CMK (cell line): ENCODE data around the gene SCD5.

Experiments used
- DNase-seq: peaks from one replicate; pipeline ENCODE4 v3.0.0-alpha.2; 2010; ENCODE audit warnings: low read depth

Gene SCD5

DNA sequence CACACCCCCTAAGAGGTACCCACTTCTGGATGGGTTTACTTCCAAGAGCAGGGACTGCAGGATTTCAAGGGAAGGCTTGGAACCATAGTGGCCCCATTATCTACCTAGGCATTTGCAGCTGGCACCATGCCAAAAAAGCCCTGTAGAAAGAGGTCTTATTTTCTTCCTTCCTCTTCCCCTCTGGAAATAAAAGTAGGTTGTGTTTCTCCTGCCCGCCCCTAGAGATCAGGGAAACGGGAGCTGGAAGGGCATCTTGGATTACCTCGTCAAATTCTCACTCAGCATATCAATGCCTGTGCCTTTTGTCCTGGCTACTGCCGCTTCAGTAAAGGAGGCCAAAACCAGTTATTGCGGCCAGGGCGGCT lies 1.6 kb downstream of the SCD5 start:
- no peak for DNase-seq

DNA sequence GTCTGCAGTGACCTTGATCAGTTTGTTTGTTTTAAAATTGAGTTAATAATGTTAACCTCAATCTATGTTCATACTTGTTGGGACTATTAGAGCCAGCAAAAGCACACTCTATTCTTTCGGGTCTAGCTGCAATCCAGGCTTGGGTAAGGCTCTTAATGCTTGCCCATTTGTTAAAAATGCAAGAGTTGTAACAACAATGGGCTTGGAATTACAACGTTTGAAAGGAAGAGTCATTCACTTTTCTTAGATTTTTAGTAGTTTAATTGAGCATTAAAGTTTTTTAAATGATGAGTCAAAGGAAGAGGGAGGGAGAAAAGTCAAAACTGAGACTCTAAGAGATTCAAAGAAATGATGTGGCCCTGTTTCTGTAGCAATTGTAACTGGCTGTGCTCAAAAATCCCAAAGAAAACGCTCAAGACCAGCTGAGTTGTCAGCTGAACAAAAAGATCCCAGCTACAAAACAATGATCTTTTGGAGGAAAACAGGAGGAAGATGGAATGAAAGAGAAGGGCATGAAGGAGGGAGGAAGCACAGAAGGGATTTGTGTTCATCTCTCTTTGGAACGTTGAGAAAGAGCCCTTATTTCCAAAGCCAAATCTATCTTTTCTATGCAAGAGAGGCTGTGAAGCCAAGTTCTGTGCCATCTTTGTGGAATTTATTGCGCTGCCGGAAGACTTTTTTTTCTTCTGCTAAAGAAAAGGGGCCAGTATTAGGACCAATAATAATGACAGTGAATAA lies 5.5 kb downstream of the SCD5 start:
- no peak for DNase-seq

DNA sequence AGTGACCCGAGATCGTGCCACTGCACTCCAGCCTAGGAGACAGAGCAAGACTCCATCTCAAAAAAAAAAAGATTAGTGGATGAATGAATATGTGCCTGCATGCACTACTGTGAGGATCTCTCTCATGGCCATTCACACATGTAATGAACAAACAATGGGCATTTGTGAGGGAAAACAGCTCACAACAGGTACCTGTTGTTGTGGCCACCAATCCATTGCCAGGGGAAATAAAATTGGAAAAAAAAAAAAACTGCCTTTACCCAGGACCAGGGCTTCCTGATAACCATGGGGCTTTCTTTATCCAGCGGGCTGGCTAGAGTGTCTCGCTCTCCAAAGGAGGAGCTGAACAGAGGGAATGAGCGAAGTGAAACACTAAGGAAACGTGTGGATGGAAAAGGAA lies 7.4 kb downstream of the SCD5 start:
- DNase-seq: no peak

DNA sequence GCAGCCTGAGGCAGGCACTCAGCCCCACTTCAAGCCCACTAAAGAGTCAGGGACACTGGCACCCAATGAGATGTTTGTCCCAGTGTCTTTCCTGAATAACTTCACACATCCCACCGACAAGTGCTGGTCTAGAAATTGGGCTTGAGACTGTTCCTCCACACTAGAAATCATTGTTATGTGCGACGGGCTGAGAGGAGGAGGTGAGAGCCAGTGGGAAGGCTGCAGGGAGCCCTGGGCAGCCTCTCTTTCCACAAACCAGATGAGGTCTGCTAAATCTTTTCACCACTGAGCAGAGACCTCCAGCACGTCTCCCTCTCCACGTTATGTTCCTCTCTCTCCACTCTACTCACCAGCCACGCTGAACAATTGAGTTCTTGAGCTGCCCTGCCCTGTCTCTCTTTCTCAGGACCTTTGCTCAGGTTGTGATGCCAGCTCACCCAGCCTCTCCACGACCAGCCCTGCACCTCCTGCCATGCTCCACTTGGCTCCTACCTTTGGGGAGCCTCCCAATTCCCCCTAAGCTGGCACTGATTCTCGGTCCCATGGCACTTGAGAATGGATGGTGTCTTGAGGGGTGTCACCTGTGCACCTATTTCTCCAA lies 8.4 kb downstream of the SCD5 start:
- no peak for DNase-seq

DNA sequence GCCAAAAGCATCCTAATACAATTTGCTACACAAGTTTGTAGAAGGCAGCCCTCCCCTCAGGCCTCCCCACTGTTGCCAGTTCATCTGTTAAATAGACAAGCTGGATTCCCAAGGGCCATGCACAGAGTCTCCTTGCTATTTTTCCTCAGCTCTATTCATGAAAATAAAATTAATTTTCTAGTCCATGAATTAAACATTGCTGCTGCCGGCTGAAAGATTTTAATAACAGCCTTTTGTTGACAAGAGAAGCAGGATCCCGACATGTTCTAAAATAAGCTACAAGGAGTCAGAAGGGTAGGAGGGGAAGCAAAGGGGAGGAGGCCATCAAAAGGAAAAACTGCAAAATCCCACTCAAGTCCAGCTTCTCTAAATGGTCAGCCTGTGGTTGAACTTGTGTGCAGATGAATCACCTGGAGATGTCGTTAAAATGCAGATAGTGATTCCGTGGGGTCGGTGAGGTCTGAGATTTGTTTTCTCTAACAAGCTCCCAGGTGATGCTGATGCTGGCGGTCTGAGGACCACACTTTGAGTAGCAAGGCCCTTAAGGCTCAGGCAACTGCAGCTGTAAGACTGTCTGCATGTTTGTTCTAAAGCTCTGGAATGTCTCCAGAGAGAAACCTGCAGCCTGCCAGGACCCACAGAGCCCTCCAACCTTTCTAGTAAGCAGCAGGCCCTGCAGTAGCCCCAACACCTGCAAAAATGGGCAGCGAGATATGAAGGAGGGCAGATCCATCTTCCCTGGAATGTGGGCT lies 9.4 kb downstream of the SCD5 start:
- no peak for DNase-seq

DNA sequence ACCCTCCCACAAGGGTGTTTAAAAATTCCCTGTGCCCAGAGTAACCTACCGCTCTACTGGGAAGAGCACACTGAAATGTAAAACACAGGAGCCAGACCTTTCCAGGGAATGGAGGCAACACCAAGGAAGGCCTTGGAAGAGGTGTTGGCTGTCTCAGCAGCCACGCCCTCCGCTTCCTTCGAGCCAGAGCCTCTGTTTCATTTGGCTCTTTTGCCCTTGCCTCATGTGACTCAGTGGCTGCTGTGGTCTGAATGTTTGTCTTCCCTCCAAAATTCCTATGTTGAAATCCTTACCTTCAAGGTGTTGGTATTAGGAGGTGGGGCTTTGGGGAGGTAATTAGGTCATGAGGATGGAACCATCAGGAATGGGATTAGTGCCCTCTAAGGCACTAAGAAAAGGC lies 11.3 kb downstream of the SCD5 start:
- no peak for DNase-seq

DNA sequence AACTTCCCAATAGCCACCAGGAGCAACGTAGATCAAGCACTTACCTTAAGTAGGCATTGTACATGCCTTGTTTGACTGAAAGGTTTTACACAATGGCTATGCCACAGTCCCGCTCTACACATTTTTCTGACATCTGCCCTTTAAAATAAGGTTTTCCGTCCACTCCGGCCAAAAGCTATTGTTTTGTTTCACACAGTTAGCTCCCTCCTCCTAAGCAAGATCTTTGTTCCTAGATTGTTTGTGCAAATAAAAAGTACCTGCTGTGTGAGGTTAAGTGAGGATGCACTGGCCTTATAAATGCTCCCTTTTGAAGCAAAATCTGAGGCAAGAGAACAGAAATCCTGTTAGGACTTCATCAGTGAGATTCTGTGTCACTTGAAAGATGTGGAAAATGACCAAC lies 11.8 kb downstream of the SCD5 start:
- no peak for DNase-seq

DNA sequence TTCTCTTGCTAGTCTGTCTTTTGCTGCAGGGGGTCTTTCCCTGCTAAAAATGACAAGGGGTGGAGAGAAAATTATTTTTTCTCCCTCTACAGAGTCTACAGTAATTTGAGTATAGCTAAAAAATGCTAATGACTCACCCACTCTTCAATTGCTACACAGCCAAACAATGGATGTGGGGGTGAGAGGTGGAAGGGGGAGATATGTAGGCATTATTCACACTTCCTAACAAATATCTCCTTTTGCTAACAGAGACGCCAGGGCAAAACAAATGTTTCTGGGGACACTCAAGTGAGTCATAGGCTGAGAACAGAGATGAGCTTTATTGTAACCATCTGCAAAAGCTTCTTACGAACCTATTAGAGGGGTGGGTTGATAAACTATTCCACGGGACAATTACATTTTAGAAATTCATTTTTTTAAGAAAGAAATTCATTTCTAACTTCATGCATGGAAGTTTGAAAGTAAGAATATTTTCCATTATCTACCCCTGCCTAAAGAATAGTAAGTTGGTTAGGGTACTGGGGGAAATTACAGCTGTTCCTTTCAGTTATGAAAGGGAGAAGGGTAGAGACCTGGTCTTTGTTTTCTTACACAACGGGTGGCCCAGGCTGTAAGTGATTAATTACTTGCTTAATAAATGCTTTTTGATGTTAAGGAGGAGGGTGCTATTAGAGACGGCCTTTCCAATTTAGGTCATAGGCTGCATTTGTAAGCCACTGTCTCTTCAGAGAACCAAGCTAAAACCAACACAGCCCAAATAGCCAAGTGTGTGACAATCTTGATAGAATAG lies 12.8 kb downstream of the SCD5 start:
- DNase-seq: no peak

DNA sequence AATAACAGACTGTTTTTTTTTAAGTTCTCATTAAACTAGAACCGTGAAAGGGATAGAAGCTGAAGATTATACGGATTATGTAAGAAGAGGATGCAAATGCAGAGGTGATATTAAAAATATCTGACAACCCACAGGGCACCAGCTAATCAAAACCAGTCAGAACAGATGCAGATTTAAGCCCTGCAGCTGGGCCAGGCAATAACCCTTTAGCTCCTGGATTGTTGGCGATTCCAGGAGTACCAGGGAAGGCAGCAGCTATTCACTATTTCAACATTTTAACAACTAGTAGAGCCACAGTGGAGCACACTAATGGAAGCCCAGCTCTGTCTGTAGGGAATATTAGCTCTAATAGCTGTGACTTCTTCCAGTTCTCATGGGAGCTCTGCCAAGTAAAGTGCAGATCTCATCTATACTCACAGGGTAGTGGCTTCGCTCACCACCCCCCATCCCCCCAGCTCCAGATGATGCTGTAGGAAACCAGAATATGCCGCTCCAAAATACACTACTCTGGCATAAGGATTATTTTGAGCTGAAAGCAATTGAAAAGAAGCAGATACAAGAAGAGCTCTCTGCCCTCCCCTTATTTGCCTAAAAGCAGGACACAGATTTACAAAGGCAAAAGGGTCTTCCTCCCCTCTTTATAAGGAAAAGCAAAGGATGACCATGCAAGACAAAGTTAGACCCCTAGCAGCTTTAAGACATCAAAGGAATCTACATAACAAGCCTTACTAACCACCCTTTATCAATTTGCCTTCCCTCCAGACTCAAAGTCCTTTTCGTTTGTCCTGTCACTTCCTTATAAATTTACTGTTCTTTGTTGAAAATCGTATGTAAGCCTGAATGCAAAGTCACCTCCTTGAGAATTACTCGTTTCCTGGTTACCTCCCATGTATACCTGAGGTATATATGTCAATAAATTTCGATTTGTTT lies 13.7 kb downstream of the SCD5 start:
- no peak for DNase-seq

DNA sequence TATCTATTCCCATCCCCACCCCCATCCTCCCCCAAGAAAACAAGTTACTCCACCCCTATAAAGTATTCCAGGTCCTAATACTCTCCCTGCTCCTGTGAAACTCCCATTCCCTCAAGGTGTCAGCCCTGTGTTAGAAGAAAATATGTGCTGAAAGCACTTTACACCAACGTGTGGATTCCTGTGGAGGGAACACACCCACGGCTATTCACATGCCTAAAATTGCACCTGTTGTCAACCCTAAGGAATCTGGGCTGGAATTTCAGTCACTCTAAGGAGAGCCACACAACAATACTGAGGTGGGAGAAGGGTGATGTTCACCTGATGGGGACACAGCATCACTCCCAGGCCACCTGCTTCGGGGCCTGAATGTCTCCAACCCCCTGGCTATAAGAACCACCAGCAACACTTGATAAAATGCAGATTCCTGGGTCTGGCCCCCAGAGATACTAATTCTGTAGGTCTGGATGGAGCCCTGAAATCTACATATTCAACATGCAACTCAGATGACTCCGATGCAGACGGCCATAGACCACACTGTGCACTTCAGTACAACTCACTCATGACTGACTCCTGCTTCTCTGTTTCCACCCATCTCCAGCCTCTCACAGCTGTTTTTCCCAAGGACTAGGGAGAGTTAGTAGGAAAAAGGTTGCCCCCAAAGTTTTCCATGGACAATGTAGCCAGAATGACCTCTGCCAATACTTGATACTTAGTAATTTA lies 15.8 kb downstream of the SCD5 start:
- no peak for DNase-seq

DNA sequence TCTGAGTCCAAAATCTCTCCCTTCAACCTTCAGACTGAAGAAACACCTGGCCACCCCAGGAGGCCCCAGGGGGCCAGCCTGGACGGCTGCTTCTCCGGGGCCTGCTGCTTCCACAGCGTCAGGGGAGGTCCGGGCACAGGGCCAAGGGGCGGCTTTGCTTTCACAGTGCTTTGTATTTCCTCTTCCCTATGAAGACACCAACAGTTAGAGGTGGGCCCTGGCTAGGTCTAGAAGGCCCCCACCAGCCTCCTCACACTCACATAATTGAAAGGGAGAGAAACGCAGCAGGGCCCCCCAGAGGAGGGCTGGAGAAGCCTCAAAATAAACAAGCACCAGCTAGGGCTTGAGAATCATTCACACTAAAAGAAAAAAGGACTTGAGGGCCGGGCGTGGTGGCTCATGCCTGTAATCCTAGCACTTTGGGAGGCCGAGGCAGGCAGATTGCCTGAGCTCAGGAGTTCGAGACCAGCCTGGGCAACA lies 17.8 kb downstream of the SCD5 start:
- DNase-seq: no peak

DNA sequence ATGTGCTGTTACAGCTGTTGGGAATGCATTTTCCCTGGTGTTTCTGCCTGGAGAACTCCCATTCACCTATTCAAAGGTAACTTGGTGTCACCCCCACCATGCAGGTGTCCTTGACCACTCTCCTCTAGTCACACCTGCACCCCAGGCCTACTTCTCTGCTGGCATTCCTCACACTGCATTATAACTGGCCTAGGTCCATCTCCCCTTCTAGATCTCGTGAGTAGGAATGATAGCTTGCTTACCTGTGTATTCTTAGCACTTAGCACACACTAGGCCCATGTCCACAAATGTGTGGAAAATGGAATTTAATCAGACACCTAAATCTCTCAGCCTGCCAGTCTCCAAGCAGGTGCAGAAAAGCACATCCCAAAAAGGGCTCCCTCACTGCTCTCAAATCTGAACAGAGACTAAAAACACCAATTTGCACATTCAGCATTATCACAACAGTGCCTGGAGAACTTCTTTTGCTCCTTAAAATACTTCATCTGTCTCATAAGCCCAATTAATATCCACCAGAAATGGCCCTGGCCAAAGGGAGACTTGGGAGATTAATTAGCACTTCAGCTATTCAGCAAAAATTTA lies 18.3 kb downstream of the SCD5 start:
- DNase-seq: no peak

DNA sequence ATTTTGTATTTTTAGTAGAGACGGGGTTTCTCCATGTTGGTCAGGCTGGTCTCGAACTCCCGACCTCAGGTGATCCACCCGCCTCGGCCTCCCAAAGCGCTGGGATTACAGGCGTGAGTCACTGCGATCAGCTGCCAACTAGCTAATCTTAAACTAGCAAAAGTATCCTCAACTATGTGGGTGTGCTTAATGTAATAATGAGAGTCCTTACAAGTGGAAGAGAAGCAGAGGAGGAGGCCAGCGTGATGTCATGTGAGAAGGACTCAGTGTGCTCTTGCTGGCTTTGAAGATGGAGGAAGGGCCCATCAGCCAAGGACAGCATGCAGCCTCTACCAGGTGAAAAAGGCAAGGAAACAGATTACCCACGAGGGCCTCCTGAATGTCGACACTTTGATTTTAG lies 19.6 kb downstream of the SCD5 start:
- no peak for DNase-seq

DNA sequence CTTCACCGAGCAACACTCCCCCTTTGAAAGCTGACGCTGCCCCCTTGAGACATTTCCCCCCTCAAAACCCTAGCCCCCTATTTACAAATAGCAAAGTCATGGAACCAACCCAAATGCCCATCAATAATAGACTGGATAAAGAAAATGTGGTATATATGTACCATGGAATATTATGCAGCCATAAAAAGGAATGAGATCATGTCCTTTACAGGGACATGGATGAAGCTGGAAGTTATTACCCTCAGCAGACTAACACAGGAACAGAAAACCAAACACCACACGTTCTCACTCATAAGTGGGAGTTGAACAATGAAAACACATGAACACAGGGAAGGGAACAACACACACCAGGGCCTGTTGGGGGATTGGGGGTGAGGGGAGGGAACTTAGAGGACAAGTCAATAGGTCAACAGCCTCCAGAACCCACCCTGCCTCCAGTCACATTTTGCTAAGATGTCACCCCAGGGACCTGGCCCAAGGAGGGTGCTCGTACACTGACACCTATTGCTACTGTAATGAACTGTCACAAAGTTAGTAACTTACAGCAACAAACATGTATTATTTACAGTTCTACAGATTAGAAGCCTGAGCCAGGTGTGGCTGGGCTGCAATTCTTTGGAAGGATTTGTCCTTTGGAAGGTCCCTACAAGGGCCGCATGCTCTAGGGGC lies 20.6 kb downstream of the SCD5 start:
- no peak for DNase-seq

DNA sequence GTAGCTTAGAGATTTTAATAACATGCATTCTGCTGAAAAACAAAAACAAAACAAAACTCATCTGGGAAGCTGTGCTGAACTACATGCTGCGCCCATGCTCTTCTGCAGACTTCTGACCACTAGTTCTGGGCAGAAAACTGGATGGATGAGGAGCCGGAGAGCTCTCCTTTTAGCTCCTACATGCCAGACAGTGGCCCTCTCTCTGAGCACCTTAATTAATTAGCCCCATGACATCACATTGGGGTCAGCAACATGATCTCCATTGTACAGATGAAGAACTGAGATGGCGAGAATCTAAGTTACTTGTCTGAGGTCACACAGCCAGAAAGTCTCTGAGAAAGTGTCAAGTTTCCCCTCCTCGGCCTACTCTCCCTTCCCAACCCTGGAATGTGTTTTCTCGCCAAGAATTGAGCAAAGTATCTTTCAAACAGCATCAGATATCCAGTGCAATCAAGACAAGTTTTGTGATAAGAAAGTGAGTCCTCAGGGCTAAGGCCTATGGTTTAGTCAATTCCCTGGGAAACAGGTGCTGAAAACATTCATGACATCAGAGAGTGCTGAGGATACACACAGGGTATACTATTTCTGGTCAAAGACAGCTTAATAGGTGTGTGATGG lies 21.6 kb downstream of the SCD5 start:
- no peak for DNase-seq

DNA sequence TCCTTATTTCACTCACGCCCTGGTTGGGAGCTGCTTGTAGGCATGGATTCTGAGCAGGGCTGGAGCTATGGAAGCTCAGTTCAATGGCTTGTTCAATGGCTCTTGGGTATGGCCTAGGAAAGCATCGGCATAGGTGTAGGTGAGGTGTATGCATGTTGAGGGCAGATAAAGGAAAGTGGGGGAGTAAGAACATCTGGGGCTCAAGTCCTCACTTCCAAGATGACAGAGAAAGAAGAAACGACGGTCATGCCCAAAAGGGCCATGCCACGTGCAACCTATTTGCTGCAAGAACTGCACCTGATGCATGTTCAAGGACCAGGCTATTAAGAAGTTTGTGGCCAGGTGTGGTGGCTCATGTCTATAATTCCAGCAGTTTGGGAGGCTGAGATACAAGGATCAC lies 23.4 kb downstream of the SCD5 start:
- DNase-seq: no peak

DNA sequence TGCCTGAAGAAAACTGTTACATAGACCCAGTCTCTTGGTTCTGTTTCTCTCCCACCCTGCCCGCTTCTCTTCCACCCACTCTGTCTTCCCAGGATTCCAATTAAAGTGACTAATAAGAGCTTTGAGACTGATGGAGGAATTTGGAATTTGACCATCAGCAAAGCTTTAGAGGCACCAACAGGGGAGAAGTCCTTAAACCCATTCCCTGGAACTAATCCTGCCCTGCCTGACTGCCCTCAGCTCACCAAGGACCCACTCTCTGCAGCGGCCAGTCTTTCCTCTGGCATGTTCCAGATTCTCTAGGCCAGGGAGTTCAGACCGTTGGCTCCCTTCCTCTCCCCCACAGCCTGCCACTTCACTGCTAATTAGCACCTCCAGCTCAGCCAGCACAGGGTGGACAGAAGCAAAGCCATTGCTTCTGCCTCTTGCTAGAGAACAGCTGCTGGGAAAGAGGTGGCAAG lies 23.9 kb downstream of the SCD5 start:
- DNase-seq: no peak

DNA sequence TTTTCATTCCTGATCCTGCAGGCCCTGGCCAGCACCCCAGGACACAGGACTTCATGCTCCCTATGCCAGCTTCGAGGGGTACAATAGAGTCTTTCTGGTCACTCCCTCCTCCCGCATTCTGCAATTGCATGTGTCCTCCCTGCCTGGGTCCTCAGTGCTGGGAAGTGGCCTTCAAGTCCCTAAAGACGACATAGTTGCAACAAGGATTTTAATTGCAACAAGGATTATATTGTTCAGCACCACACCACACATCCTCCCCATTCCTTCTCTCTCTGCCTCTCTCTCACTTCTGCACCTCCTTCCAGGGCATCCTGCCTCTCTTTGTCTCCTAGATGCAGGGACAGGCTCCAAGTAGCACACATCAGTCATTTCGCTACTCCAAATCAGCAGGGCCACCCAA lies 25.5 kb downstream of the SCD5 start:
- no peak for DNase-seq

DNA sequence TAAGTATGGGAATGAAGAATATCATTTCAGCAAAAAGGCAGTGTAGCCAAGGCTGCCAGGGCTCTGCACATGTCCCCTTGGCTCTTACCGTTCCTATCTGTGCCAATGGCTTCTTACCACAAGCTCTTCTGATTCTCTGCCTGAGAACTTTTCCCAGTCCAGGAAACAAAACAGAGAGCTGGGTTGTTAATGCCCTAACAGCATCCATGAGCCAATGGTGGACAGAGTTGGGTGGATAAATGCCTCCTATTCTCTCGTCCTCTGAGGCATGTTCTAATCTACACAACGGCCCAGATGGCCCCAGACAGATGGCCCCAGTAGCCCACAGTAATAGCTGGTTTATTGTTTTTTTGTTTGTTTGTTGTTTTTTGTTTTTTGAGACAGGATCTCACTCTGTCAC lies 28.0 kb downstream of the SCD5 start:
- DNase-seq: no peak
